GDM1 (cell line): Measurements from ENCODE around the gene ZNF787.

Experiments
- DNase-seq: peaks from one replicate; lab custom pipeline; 2025; lab: John Stamatoyannopoulos, UW

The ZNF787 gene

GRCh38 chr19:56087647-56088496 lies 33.2 kb downstream of the ZNF787 start:
- DNase-seq, result no peak

- DNase-seq, result no peak
Observed at GRCh38 chr19:56086671-56087430, 34.2 kb downstream of the ZNF787 start.

DNA sequence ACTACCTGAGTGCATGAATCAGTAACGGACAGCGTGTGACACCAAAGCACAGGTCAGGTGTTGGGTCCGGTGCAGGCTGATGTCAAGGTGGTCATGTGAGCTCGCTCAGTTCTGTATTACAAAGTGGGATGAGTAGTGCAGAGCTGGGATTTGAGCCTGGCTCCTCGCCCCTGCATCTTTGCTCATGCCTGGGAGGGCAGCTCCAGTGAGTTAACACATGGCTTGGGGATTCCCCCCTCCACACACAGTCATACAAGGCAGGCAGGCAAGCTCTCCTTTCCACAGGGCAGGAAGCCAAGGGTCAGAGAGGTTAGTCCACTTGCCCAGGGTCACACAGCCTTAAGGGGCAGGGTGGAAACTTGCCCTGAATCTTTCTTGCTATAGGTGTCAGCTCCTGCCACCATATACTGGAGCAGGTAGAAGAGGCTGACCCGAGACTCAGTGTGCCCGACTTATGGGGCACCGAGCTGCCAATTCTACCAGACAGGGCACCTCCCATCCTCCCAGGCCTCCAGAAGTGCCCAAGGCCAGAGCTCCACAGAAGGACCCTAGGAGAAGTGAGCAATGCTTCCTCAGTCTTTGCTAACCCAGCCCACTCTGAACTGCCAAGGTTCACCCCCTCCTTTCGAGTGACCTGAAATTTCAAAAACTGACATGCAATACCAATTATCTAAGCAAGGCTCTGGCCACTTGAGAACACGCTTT lies 35.4 kb downstream of the ZNF787 start:
- no peak for DNase-seq

GRCh38 chr19:56084835-56085536 lies 36.1 kb downstream of the ZNF787 start:
- DNase-seq, result no peak

- no peak for DNase-seq
Observed at GRCh38 chr19:56083668-56084067, 37.4 kb downstream of the ZNF787 start.

DNA sequence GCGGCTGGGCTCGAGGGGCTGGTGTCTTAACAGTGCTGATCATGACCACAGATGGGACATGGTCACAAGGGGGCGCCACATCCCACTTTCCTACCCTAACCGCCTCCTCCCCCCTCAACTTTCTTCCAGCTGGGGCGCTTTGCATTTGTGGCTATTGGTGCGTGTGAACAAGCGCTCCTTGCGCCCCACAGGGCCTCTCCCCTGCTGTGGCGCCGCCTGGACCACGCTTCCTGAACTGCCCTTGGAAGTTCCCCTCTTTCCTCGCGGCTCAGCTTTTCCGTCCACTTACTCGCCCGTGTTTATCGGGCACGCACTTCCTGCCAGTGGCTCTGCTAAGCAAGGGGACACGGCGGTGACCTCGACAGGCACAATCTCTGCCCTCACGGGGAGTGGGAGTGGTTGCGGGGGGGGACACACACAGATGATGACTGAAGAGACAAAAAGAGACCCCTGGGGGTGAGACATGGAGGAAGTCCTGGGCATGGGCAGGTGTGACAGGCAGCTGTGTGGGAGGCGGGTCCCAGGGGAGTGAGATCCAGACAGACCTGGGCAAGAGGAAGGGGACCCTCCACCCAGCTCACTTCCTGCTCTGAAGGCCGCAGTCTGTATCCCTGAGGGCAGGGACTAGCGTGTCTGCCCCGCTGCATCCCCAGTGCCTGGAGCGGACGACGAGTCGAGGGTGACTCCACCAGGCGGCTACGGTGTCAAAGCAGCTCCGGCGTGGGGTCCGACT lies 40.3 kb downstream of the ZNF787 start:
- peak; percentile 51 for DNase-seq

DNA sequence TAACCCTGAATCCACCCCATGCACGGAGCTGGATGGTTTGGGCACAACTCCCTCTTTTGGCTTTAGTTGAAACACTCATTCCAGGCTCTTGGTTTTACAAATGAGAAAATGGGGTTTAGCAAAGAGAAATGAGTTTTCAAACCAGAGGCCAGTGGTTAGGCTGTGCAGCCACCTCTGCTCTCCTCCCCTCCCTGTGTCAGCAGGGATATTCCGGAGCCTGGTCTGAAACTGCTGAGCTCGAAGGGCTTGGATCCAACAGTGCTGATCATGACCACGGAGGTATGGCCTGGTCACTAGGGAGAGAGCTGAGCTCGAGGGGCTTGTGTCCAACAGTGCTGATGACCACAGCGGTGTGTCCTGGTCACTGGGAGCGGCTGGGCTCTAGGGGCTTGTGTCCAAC lies 41.5 kb downstream of the ZNF787 start:
- no peak for DNase-seq

GRCh38 chr19:56076498-56076897 lies 44.6 kb downstream of the ZNF787 start:
- DNase-seq, result peak; percentile 14

DNA sequence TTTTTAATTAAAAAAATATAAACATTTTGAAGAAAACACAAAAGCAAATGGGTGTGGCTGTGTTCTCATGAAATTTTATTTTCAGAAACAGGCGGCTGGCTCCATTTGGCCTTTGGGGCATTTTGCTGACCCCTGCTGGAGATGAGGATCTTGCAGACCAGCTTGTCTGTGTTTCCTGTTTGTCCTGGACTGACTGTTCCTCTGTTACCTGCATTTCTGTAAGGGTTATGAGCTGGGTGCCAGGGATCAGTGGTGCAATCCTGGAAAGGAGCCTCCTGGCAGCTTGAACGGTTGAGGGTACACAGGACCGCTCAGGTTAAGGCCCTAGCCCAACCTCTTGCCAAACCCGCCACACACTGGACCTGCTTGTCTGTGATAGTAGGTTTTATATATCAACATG lies 49.9 kb downstream of the ZNF787 start:
- DNase-seq, result no peak

- DNase-seq, result no peak
Observed at GRCh38 chr19:56069642-56070041, 51.5 kb downstream of the ZNF787 start.

- peak; percentile 20 for DNase-seq
Observed at GRCh38 chr19:56066152-56067023, 54.7 kb downstream of the ZNF787 start.

- no peak for DNase-seq
Observed at GRCh38 chr19:56053596-56053995, 67.5 kb downstream of the ZNF787 start.
